HG03565 (cell line): ENCODE results near the gene ARHGAP28.

ENCODE experiments used
- ATAC-seq: cut with Tn5 transposase; IDR thresholded peaks from one replicate; pipeline ENCODE4 v1.9.1; 2021; ENCODE audit warnings: mild to moderate bottlenecking, moderate library complexity; ENCODE audit not compliant: unreplicated experiment

ARHGAP28 gene

GRCh38 chr18:6730416-6731221 lies 1.1 kb downstream of the ARHGAP28 start:
- ATAC-seq: no peak

- ATAC-seq: no peak
Observed at GRCh38 chr18:6731222-6731596, 1.7 kb downstream of the ARHGAP28 start.

DNA sequence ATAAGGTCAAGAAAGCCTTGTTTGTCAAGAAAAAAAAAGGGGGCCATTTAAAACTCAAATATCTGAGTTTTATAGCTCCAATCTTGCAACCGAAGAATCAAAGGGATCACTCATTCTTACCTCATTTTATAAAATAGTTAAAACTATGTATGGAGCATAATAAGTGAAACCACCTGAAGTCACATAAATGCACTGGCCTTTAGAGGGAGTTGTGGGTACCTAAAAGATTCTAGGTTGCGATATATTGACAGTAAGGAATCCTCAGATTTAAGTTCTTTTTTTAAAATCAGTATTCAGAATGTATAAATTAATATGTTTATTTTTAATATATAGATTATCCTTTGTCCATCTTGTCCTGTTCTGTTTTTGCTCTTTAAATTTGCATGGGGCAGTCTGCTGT lies 3.4 kb downstream of the ARHGAP28 start:
- ATAC-seq: no peak

GRCh38 chr18:6733758-6734157 lies 4.2 kb downstream of the ARHGAP28 start:
- ATAC-seq: no peak

- no peak for ATAC-seq
Observed at GRCh38 chr18:6734726-6735430, 5.4 kb downstream of the ARHGAP28 start.

GRCh38 chr18:6737833-6738232 lies 8.3 kb downstream of the ARHGAP28 start:
- no peak for ATAC-seq

- no peak for ATAC-seq
Observed at GRCh38 chr18:6738622-6739021, 9.1 kb downstream of the ARHGAP28 start.

DNA sequence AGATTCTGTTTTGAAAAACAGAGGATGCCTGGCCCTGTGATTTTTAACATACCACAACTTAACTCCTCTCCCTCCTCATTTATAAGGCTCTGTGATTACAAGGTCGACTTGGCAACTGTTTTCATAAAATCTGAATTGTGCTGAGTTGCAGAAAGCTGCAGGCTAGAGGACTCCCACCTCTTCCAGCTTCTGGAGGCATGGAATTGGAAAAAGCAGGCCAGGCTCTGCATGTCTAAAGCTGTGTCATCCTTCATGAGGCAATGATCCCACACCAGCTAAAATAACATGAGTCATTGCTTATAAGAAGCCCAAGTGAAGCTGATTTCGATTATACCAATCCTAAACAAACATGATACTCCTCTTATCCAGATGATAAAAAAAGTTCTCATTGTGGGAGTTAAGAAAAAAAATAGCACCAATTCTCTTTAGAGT lies 11.7 kb downstream of the ARHGAP28 start:
- no peak for ATAC-seq

DNA sequence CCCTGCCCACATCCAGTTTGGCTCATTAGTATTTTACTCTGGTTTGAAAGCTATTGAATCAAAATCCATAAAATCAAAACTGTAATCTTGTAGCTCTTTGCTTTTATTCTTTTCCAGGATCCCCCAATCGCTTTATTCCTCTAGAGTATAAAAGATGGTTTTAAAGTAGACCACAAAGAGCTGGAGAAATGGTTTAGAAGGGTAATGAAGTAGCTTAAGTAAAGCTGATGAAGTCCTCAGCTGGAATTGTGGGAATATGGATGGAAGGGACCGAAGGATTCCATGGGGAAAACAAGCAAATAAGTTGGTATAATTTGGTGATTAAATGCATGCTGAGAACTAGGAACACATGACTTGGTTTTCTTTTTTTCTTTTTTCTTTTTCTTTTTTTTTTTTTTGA lies 12.3 kb downstream of the ARHGAP28 start:
- no peak for ATAC-seq

DNA sequence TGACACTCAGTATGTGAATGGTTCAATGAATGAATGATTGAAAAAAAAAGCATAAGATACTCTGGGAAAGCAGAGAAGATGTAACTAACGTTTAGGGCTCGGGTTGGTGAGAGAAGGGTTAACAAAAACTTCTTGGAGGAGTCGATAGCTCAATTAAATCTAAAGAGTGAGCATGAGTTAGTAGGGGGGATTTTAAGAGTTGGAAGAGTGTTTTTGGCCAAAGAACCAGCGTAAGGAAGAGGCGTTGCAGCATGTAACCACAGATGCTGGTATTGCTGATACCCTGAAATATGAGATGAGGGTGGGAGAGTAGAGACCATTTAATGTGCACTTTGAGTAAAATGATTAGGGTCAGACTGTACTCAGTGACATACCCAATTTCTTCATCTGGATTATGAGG lies 14.5 kb downstream of the ARHGAP28 start:
- ATAC-seq: no peak

GRCh38 chr18:6744816-6745455 lies 15.4 kb downstream of the ARHGAP28 start:
- ATAC-seq: no peak

DNA sequence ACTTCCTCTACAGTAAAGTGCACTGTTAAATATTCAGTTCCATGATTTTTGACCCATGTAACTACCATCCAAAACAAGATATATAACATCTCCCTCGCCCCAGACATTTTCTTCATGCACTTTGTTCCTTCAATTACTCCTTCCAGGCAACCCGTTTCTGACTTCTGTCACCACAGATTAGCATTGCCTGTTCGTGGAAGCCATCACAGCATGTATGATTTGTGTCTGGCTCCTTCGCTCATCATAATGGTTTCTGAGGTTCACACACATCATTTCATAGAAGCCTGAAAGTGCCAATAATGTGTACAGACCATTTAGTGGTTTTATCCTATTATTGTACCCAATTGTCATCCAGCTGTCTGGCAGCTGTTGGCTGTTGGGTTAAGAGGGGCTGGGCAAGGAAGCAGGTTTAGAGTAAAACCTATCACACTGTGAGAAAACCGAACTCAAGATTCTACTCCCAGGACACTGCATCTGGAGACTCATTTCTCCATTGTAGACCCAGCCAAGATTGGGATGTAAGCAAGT lies 16.1 kb downstream of the ARHGAP28 start:
- no peak for ATAC-seq

DNA sequence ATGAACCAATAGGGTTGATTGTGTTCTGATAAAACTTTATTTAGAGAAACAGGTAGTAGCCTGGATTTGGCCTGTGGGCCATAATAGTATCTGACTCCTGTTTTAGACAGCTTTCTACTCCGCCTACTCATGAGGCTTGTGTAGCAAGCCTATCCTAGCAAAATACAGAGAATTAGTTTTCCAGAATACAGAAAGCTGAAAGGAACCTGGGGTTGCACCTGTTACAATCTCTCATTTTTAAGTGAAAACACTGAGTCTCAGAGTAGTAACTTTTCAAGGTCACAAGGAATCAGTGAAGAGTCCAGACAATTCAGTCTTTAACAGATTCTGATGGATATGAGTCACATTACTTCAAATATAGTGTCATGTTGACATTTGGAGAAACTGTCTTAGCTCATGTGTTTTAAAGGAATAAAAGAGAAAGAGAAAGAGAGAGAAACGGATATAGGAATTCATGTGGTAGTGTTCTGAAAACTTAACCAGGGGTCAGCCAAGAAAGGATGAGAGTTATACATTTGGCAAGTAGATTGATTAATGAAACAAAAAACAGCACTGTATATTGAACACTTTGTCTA lies 17.0 kb downstream of the ARHGAP28 start:
- no peak for ATAC-seq

DNA sequence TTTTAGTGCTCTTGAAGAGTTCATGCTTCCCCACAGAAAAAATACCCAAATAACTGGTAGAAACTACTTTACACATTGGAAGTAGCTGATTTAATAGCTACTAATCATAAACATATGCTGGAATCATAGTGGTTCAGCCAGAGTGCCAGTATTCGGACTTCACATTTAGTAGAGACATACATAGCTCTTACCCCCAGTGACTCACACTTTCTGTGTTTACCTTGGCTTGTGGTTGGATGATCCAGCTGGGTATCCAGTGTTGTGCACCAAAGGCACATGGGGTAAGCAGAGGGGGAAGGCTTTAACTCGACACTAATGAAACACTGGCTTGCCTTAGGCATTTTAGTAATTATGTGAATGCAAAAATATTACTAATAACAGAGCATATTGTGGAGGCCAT lies 18.1 kb downstream of the ARHGAP28 start:
- no peak for ATAC-seq

GRCh38 chr18:6748241-6748640 lies 18.7 kb downstream of the ARHGAP28 start:
- ATAC-seq: no peak

DNA sequence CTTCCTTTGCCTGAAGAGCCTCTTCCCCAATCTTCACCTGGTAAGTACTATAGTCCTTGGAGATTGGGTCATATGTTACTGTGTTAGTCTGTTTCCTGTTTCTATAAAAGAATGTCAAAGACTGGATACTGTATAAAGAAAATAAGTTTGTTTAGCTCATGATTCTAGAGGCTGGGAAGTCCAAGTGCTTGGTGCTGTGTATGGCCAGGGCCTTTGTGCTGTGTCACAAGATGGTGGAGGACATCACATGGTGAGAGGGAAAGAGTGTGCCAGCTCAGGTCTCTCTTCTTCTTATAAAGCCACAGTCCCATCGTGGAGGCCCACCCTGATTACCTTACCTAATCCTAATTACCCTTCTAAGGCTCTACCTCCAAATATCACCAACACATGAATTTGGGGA lies 20.9 kb downstream of the ARHGAP28 start:
- ATAC-seq: no peak

DNA sequence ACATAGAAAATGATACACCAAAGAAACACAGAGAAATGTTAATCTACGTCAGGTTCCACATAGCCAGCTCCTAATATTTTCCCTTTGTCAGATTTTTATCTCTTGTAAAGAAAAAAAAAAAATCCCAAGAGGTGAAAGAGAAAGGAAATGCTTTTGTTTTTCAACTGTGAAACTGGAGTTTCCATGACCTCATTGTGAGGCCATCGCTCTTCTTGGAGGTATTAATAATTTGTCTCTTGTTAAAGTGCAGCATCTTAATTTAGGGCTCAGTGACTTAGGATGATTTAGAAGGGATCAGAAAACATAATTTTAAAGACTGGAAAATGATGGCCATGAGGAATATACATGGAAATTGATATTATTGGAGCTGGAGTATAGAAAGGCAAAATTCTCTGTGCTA lies 21.7 kb downstream of the ARHGAP28 start:
- no peak for ATAC-seq

DNA sequence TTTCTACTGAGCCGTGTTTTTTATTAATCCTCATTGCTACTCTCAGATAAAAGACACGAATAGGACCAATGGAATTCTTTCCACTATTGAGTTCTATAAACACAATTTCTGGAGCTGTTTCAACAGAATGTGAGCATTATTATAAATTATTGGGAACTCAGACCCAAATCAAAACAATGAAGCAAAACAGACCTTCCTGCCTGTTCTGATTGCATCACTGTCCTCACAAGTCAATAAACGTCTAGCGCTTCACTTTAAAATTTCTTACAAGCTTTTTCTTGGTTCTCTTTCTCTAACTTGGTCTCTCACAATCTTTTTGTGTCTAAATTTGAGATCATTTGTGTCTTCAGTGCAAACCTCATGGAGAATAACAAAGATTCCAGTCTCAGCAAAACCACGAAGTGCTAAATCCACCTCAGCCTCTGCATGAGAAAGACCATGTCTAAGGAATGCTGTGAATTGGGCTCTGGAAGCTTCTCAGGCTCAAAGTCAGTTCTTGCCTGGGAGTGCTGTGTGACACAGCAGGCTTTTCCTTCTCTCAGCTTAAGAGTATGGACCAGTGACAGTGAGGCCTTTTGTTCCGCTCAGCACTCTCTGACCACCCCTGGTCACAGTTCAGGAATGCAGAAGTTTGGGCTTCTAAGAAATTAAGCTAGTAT lies 22.8 kb downstream of the ARHGAP28 start:
- ATAC-seq: no peak

DNA sequence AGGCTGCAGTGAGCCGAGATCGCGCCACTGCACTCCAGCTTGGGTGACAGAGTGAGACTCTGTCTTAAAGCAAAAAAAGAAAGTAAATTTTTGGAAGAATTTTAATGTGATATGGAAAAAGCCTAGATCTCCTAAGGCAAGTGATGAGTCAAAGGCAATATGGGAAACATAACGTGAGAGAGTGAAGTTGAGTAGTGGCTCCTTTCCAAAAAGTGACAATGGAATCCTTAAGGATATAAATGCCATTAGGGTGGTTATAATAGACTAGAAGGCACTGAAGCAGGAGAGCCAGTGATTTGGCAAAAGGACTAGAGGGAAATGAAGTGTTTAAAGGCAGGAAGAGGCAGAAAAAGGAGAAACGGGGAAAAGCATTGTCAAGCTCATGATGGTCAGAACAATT lies 25.6 kb downstream of the ARHGAP28 start:
- ATAC-seq: no peak

GRCh38 chr18:6757931-6758330 lies 28.4 kb downstream of the ARHGAP28 start:
- no peak for ATAC-seq

DNA sequence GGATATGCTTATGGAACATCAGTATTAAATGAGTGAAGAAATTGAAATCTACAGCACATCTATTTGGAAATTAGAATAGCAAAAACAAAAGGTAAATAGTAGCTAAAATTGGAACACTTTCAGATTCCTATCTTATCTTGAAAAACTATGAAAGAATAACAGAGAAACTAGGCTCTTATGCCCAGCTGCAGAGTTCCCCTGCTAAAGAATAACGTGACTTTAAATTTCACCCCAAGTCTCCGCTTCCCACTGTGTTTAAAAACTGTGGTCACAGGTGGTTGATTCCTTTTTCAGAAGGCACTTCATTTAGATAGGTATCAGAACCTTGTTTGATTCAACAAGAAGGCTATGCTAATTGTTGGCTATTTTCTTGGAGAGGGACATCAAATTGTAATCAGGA lies 30.1 kb downstream of the ARHGAP28 start:
- ATAC-seq: no peak
